GM10266 (cell line): ENCODE results near the gene ERICH6.

Experiments used
- DNase-seq: peaks from one replicate; pipeline ENCODE4 v3.0.0; 2012; ENCODE audit errors: extremely low spot score
- TF ChIP-seq, protein P1 (sequence below): IDR thresholded peaks from 2 replicates; pipeline ENCODE4 v1.5.1; 2012; ENCODE audit warnings: mild to moderate bottlenecking, low read depth; ENCODE audit not compliant: control insufficient read depth, insufficient read depth; ENCODE audit errors: missing control alignments

The ERICH6 gene

DNA sequence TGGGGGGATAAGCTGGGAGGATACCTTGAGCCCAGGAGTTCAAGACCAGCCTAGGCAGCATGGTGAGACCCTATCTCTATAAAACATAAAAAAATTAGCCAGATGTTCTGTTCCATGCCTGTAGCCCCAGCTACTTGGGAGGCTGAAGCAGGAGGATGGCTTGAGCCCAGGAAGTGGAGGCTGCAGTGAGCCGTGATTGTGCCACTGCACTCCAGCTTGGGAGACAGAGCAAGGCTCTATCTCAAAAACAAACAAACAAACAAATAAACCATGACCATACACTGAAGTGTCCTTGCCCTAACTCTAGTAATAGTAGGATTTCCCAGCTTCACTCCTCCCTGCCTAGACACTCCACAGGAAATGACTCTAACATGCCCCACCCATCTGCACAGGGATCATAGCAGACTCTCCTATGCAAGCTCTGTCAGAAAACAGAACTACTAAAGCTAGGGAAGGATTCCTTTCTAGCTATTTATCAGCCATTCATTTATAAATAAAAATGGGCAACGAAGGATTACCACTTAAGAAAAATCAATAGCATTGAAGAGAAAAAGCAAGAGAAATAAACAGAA is 4.6 kb downstream of the ERICH6 start:
- TF ChIP-seq, protein P1, sequence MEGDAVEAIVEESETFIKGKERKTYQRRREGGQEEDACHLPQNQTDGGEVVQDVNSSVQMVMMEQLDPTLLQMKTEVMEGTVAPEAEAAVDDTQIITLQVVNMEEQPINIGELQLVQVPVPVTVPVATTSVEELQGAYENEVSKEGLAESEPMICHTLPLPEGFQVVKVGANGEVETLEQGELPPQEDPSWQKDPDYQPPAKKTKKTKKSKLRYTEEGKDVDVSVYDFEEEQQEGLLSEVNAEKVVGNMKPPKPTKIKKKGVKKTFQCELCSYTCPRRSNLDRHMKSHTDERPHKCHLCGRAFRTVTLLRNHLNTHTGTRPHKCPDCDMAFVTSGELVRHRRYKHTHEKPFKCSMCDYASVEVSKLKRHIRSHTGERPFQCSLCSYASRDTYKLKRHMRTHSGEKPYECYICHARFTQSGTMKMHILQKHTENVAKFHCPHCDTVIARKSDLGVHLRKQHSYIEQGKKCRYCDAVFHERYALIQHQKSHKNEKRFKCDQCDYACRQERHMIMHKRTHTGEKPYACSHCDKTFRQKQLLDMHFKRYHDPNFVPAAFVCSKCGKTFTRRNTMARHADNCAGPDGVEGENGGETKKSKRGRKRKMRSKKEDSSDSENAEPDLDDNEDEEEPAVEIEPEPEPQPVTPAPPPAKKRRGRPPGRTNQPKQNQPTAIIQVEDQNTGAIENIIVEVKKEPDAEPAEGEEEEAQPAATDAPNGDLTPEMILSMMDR, result no peak
- no peak for DNase-seq

DNA sequence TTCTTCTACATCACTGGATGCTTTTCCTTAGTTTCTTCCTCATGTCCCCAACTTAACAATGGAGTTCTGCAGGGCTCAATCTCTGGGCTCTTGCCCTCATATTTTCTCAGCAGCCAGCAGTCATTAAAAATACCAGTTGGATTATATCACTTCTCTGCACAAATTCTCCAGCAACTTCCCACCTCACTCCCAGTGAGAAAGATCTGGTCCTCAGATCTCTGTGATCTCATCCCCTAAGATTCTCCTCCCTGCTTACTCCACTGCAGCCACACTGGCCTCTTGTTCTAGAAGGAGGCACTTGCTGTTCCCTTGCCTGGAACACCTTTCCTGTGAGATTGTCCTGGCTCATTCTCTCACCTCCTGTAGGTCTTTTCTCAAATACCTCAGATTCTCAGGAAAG is 6.1 kb downstream of the ERICH6 start:
- TF ChIP-seq, protein P1, result no peak
- DNase-seq, result no peak

DNA sequence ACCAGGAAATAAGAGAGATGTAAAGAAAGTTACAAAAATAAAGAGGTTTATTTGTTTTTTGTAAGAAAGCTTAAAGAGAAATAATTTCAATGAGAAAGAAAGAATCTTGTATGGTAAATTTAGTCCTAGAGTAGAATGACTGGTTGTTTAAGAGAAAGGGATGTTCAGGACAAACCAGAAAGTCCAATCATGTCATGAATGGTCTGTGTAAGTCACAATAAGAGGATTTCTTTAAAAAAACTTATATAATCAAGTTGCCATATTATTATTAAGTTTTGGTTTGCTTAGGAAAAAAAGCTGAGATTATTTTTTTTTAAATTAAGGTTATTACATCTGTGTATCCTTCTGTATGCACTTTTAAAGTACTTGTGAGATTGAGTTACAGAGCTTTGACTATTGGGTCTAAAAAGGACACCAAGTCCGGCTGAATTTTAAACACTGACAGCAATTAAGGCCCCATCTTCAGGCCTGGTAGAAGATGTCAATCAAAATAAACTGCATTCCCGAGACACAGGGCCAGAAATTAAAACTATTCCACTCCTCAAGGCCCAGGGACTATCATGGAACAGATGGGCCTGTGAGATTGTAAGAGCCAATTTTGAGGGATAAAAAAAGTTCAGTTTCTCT is 12.2 kb downstream of the ERICH6 start:
- DNase-seq, result no peak
- TF ChIP-seq, protein P1, result no peak

DNA sequence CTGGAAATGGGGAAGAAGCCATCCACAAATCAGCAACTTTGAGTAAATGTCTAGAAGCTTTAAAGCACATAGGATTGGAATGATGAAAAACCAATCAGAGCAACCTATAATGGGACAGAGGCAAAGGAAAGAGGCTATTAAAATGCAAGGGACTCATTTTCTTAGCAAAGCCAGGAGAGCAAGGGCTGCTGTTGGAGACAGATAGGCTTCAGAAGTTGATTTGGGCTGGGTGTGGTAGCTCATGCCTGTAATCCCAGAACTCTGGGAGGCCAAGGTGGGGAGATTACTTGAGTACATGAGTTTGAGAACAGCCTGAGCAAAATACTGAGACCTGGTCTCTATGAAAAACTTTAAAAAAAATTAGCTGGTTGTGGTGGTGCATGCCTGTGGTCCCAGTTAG is 16.1 kb downstream of the ERICH6 start:
- TF ChIP-seq, protein P1, result no peak
- no peak for DNase-seq

DNA sequence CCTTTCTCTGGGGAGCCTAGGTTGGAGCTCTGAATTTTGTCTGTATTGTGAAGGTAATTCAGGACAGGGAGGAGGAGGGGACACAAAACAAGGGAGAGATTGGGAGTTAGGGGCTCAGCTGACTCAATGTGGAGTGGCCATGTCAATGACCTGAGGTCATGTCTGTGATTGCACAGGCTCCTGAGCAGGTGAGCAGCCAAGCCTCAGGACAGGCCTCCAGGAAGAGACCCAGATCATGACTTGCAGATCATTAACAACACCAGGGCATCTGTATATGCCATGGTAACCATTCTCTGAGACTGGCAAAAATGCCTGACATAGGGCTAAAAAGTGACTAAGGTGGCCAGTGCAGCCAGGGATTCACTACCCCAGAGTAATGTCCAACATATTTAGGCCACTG is 20.9 kb downstream of the ERICH6 start:
- TF ChIP-seq, protein P1, result no peak
- DNase-seq, result no peak

DNA sequence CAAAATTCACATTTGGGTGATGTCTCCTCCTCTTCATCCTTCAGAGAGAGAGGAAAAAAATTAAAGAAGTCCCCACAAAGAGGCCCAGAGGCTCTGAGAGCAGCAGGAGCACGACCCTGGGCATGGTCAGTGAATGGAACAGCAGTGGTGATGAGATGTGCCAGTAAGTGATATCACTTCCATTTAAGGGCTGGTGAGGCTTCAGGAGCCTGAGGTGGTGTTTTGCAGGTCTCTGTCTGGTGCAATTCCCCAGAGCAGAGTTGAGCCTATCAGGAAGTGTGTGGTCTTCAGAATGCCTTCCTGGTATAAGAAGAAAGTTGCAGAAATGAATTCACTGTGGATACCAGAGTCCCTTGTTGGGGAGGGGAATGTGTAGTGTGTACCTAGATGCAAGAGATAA is 21.4 kb downstream of the ERICH6 start:
- no peak for DNase-seq
- TF ChIP-seq, protein P1, result no peak

DNA sequence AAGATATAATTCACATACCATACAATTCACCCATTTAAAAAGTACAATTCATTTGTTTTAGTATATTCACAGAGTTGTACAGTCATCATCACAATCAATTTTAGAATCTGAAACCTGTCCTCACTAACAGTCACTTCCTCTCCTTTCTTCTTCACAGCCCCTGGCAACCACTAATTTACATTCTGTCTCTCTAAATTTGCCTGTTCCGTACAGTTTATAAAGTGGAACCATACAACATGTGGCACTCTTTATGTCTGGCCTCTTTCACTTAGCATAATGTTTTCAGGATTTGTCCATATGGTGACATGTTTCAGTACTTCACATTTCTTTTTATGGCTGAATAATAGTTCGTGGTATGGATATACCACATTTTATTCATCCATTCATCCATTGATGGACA is 22.7 kb downstream of the ERICH6 start:
- DNase-seq, result peak; percentile 29
- TF ChIP-seq, protein P1, result no peak
